Kidney (tissue), 14 donors: ENCODE measurements around the gene UQCR11. TPM values are rescaled to one million over a fixed set of nuclear protein-coding genes. Genes with fewer than 3 reads are reported as not detected.

Experiments used
- DNase-seq, 5 donors: peaks; one replicate each; pipeline ENCODE4 v3.0.0-alpha.2; 2013 to 2020
- FAIRE-seq: peaks from 2 replicates; lab custom pipeline; 2012; peaks lifted over from hg19 to GRCh38; lab: Jason Lieb, UNC
- H3K27ac ChIP-seq, 2 donors: one replicate each; pipeline ENCODE4 v1.7.0; 2013; ENCODE audit warnings: low read depth in 2 of 2, low read length in 2 of 2, inconsistent platforms in 1 of 2
- H3K27me3 ChIP-seq: one replicate; pipeline ENCODE4 v1.7.1; 2013; ENCODE audit warnings: low read length, inconsistent platforms; ENCODE audit not compliant: control insufficient read depth, insufficient read depth
- H3K36me3 ChIP-seq, 3 donors: one replicate each; pipeline versions ENCODE4 v1.7.0 to v1.7.1; 2013; ENCODE audit warnings: low read length in 3 of 3, control low read depth in 1 of 3, inconsistent platforms in 1 of 3; ENCODE audit not compliant: insufficient read depth in 3 of 3, control insufficient read depth in 2 of 3
- H3K4me1 ChIP-seq, 3 donors: one replicate each; pipeline versions ENCODE4 v1.7.0 to v1.7.1; 2013; ENCODE audit warnings: low read length in 3 of 3, inconsistent platforms in 1 of 3, low read depth in 1 of 3; ENCODE audit not compliant: control insufficient read depth in 2 of 3, insufficient read depth in 2 of 3
- H3K4me3 ChIP-seq, 3 donors: one replicate each; pipeline versions ENCODE4 v1.7.0 to v1.8.1; 2013; ENCODE audit warnings: low read length in 3 of 3, control low read depth in 1 of 3, inconsistent platforms in 1 of 3
- H3K9ac ChIP-seq, 3 donors: one replicate each; pipeline versions ENCODE4 v1.7.0 to v1.7.1; 2013; ENCODE audit warnings: low read length in 3 of 3, control low read depth in 1 of 3, inconsistent platforms in 1 of 3
- H3K9me3 ChIP-seq, 3 donors: one replicate each; pipeline versions ENCODE4 v1.7.0 to v1.7.1; 2013; ENCODE audit warnings: low read length in 3 of 3, control low read depth in 1 of 3, inconsistent platforms in 1 of 3; ENCODE audit not compliant: control insufficient read depth in 2 of 3, insufficient read depth in 1 of 3
- intact Hi-C: fragments of 100-400 bp; cut with DNase I; formaldehyde crosslinking; loops from one replicate; pipeline ENCODE4 v1.11.1; 2022
- polyA plus RNA-seq: library from polyadenylated mRNA; stranded (reverse); fragments of 350-450 nt; fragmentation: Illumina TruSeq; extraction: RNeasy Lipid Tissue Mini Kit (QIAGEN cat#74804); gene quantifications from one replicate; pipeline ENCODE4 v1.2.3, GENCODE V29; 2014; ENCODE audit warnings: low read depth, low replicate concordance; ENCODE audit not compliant: insufficient read depth
- total RNA-seq: library from RNA; stranded (reverse); fragmentation: NEBNext Ultra II Directional; extraction: Animal tissue kit (Norgen Biotek cat#: 25700); gene quantifications from one replicate; pipeline ENCODE4 v1.2.1, GENCODE V29; 2021
- TF ChIP-seq, protein P1 (sequence below): IDR thresholded peaks from 3 replicates; pipeline ENCODE4 v1.5.1; 2012; ENCODE audit warnings: mild to moderate bottlenecking, moderate library complexity, borderline replicate concordance; ENCODE audit not compliant: insufficient read depth; ENCODE audit errors: extremely low read depth
- donor health status: control.
- donor health status: control.
- donor health status: control.
- donor health status: control.
- donor health status: control.
- donor health status: DM: yes; HTN: yes; CAD: no.
- donor health status: Normal renal cell carcinoma (clear cell type).

Gene UQCR11
- total and polyA plus RNA-seq, 2 donors from 2014 or later: 200 to 777 TPM

DNA sequence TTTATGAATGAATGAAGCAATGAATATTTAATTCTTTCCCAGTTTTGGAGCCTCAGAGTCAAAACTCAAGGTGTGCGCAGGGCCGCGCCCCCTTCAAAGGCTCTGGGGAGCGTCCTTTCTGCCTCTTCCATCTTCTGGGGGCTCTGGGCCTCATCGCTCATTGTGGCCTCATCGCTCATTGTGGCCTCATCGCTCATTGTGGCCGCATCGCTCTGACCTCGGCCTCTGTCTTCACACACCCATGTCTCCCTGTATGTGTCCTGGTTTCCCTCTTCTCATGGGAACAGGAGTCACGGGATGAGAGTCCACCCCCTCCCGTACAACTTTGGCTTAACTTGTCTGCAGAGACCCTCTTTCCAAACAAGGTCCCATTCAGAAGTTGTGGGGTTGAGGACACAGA is 33.9 kb downstream of the UQCR11 start:
- Histone ChIP-seq H3K36me3 (no peaks in the 10 kb centered on the region), H3K27me3 (no peaks in the 10 kb centered on the region), H3K27ac (no peak overlapping the region), H3K4me1 (peaks cover 0 to 3% (median 0%) of the 10 kb centered on the region in 3 donors), H3K9me3 (no peaks in the 10 kb centered on the region), H3K4me3 (no peak overlapping the region), H3K9ac (no peak overlapping the region)
- FAIRE-seq (no peak), DNase-seq (no peak)
- intact Hi-C loops: no loop called here
- TF ChIP-seq, protein P1, sequence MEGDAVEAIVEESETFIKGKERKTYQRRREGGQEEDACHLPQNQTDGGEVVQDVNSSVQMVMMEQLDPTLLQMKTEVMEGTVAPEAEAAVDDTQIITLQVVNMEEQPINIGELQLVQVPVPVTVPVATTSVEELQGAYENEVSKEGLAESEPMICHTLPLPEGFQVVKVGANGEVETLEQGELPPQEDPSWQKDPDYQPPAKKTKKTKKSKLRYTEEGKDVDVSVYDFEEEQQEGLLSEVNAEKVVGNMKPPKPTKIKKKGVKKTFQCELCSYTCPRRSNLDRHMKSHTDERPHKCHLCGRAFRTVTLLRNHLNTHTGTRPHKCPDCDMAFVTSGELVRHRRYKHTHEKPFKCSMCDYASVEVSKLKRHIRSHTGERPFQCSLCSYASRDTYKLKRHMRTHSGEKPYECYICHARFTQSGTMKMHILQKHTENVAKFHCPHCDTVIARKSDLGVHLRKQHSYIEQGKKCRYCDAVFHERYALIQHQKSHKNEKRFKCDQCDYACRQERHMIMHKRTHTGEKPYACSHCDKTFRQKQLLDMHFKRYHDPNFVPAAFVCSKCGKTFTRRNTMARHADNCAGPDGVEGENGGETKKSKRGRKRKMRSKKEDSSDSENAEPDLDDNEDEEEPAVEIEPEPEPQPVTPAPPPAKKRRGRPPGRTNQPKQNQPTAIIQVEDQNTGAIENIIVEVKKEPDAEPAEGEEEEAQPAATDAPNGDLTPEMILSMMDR: no peak

GRCh38 chr19:1570836-1571235 is 34.4 kb downstream of the UQCR11 start:
- Histone ChIP-seq H3K36me3 (no peaks in the 10 kb centered on the region), H3K9me3 (no peaks in the 10 kb centered on the region), H3K27me3 (no peaks in the 10 kb centered on the region), H3K9ac (no peak overlapping the region), H3K4me3 (no peak overlapping the region), H3K27ac (no peak overlapping the region), H3K4me1 (peaks cover 0 to 7% (median 0%) of the 10 kb centered on the region in 3 donors)
- intact Hi-C loops: no loop called here
- TF ChIP-seq, protein P1: no peak
- DNase-seq: no peak
- FAIRE-seq: no peak

DNA sequence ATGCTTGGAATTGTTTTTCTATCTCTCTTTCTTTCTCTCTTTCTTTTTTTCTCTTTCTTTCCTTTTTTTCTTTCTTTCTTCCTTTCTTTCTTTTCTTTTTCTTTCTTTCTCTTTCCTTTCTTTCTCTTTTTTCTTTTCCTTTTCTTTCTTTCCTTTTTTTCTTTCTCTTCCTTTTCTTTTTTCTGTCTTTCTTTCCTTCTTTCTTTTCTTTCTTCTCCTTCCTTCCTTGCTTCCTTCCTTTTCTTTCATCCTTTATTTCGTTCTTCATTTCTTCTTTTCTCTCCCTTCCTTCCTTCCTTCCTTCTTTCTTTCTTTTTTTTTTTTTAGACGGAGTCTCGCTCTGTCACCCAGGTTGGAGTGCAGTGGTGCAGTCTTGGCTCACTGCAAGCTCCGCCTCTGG is 35.3 kb downstream of the UQCR11 start:
- Histone ChIP-seq H3K9me3 (no peaks in the 10 kb centered on the region), H3K36me3 (no peaks in the 10 kb centered on the region), H3K4me3 (no peak overlapping the region), H3K4me1 (peaks cover 0 to 9% (median 0%) of the 10 kb centered on the region in 3 donors), H3K27ac (no peak overlapping the region), H3K27me3 (no peaks in the 10 kb centered on the region), H3K9ac (no peak overlapping the region)
- TF ChIP-seq, protein P1: no peak
- FAIRE-seq: no peak
- no peak for DNase-seq
- intact Hi-C loops: no loop called here
